OCI-LY1 (cell line): ENCODE data around the gene FARSB.

Source experiments
- H2AFZ ChIP-seq: fragments of 200-600 bp; sonication (generic), shearing (Covaris generic); 2 replicates; pipeline ENCODE4 v1.6.0; 2014; ENCODE audit warnings: antibody characterized with exemption, mild to moderate bottlenecking, low read length
- H3F3A ChIP-seq: fragments of 200-600 bp; sonication (generic), shearing (Covaris generic); 2 replicates; pipeline ENCODE4 v1.6.0; 2014; ENCODE audit warnings: mild to moderate bottlenecking, antibody characterized with exemption, low read length, moderate library complexity; ENCODE audit not compliant: insufficient read depth
- H3K27ac ChIP-seq: fragments of 200-600 bp; sonication (generic); 2 replicates; pipeline ENCODE4 v1.5.1; 2014; ENCODE audit warnings: low read length, mixed run types, mild to moderate bottlenecking, low read depth; ENCODE audit not compliant: poor library complexity, severe bottlenecking
- H3K27me3 ChIP-seq: fragments of 200-600 bp; sonication (generic); 2 replicates; pipeline ENCODE4 v1.6.0; 2014; ENCODE audit warnings: antibody characterized with exemption, mild to moderate bottlenecking, low read length, moderate library complexity; ENCODE audit not compliant: insufficient read depth
- H3K36me3 ChIP-seq: fragments of 200-600 bp; sonication (generic); 2 replicates; pipeline ENCODE4 v1.6.1; 2014; ENCODE audit warnings: mild to moderate bottlenecking, antibody characterized with exemption, low read length, moderate library complexity, mixed read lengths; ENCODE audit not compliant: insufficient read depth
- H3K4me1 ChIP-seq: fragments of 200-600 bp; sonication (generic); 2 replicates; pipeline ENCODE4 v1.5.1; 2014; ENCODE audit warnings: mild to moderate bottlenecking, low read length, moderate library complexity; ENCODE audit not compliant: insufficient read depth, severe bottlenecking
- H3K4me2 ChIP-seq: fragments of 200-600 bp; sonication (generic), shearing (Covaris generic); 2 replicates; pipeline ENCODE4 v1.6.1; 2014; ENCODE audit warnings: low read length
- H3K4me3 ChIP-seq: fragments of 200-600 bp; sonication (generic); 2 replicates; pipeline ENCODE4 v1.5.1; 2014; ENCODE audit warnings: low read length, low read depth, mild to moderate bottlenecking, mixed read lengths; ENCODE audit not compliant: poor library complexity, severe bottlenecking
- H3K79me2 ChIP-seq: fragments of 200-600 bp; shearing (Covaris generic); 2 replicates; pipeline ENCODE4 v1.6.1; 2016; ENCODE audit warnings: mixed run types, low read length, mixed read lengths; ENCODE audit not compliant: insufficient read depth
- H3K9ac ChIP-seq: fragments of 200-600 bp; sonication (generic), shearing (Covaris generic); 2 replicates; pipeline ENCODE4 v1.6.1; 2014; ENCODE audit warnings: mild to moderate bottlenecking, low read length, mixed read lengths
- H3K9me2 ChIP-seq: fragments of 200-600 bp; sonication (generic), shearing (Covaris generic); 2 replicates; pipeline ENCODE4 v1.6.1; 2014; ENCODE audit warnings: low read depth, mild to moderate bottlenecking, low read length, mixed read lengths
- H3K9me3 ChIP-seq: fragments of 200-600 bp; shearing (Covaris generic); 2 replicates; pipeline ENCODE4 v1.6.1; 2014; ENCODE audit warnings: low read length, mixed read lengths
- H4K20me1 ChIP-seq: fragments of 200-600 bp; sonication (generic), shearing (Covaris generic); 2 replicates; pipeline ENCODE4 v1.6.0; 2016; ENCODE audit warnings: mild to moderate bottlenecking, low read length; ENCODE audit not compliant: insufficient read depth
- CTCF ChIP-seq: fragments of 200-600 bp; sonication (generic), shearing (Covaris generic); IDR thresholded peaks from 2 replicates; pipeline ENCODE4 v1.5.1; 2017; ENCODE audit warnings: mild to moderate bottlenecking, antibody characterized with exemption, low read length, moderate library complexity, mixed read lengths
- EZH2 ChIP-seq: fragments of 200-600 bp; sonication (generic), shearing (Covaris generic); IDR thresholded peaks from 2 replicates; pipeline ENCODE4 v1.8.0; 2017; ENCODE audit warnings: borderline replicate concordance, mixed run types, mild to moderate bottlenecking, antibody characterized with exemption, low read length, moderate library complexity, mixed read lengths

The FARSB gene

GRCh38 chr2:222646008-222646407, 9.9 kb downstream of the FARSB start:
- Histone ChIP-seq H3K4me1 (no peaks in the 10 kb centered on the region), H4K20me1 (no peaks in the 10 kb centered on the region), H3K9ac (no peak overlapping the region), H2AFZ (no peak overlapping the region), H3K4me3 (no peak overlapping the region), H3K27ac (no peak overlapping the region), H3K9me3 (no peaks in the 10 kb centered on the region), H3F3A (no peaks in the 10 kb centered on the region), H3K27me3 (no peaks in the 10 kb centered on the region), H3K36me3 (peaks cover 88% of the 10 kb centered on the region), H3K9me2 (no peaks in the 10 kb centered on the region), H3K4me2 (no peak overlapping the region), H3K79me2 (peaks cover 18% of the 10 kb centered on the region)
- TF ChIP-seq CTCF (no peak), EZH2 (no peak)

GRCh38 chr2:222643134-222643533, 12.8 kb downstream of the FARSB start:
- Histone ChIP-seq H3K9me2 (no peaks in the 10 kb centered on the region), H3K79me2 (no peaks in the 10 kb centered on the region), H3K36me3 (peaks cover 92% of the 10 kb centered on the region), H3K4me2 (no peak overlapping the region), H2AFZ (no peak overlapping the region), H4K20me1 (no peaks in the 10 kb centered on the region), H3K27ac (no peak overlapping the region), H3K9me3 (no peaks in the 10 kb centered on the region), H3F3A (0 out of 2 replicates have a peak, but pooled peaks cover 3% of the 10 kb centered on the region), H3K4me3 (no peak overlapping the region), H3K9ac (no peak overlapping the region), H3K4me1 (no peaks in the 10 kb centered on the region), H3K27me3 (no peaks in the 10 kb centered on the region)
- TF ChIP-seq CTCF, result no peak
- no peak for TF ChIP-seq EZH2

- Histone ChIP-seq H3K27me3 (no peaks in the 10 kb centered on the region), H3K36me3 (peaks cover 92% of the 10 kb centered on the region)
These were observed 14.6 kb downstream of the FARSB start for GRCh38 chr2:222641336-222641735.

More at GRCh38 chr2:222641336-222641735, 14.6 kb downstream of the FARSB start:
- H3K4me3 ChIP-seq, result no peak overlapping the region
- H3K9me3 ChIP-seq, result no peaks in the 10 kb centered on the region
- H3K4me1 ChIP-seq, result no peaks in the 10 kb centered on the region
- no peak overlapping the region for H2AFZ ChIP-seq
- H3K79me2 ChIP-seq, result no peaks in the 10 kb centered on the region
- H3K9me2 ChIP-seq, result no peaks in the 10 kb centered on the region
- H3K27ac ChIP-seq, result no peak overlapping the region
- H4K20me1 ChIP-seq, result no peaks in the 10 kb centered on the region
- 0 out of 2 replicates have a peak, but pooled peaks cover 3% of the 10 kb centered on the region for H3F3A ChIP-seq
- H3K9ac ChIP-seq, result no peak overlapping the region
- TF ChIP-seq EZH2 (no peak), CTCF (no peak)
- H3K4me2 ChIP-seq, result no peak overlapping the region
